Stromal cell of bone marrow (primary cell): Measurements from ENCODE around the gene SOX13.
"Not testable (repeated sequence)": the region's sequence is repeated elsewhere in the genome, so short reads cannot be mapped to it uniquely, and the experiment has no call there.

Source experiments
- DNase-seq: peaks from one replicate; pipeline ENCODE4 v3.0.0-alpha.2; 2012; ENCODE audit warnings: low read depth

The SOX13 gene

DNA sequence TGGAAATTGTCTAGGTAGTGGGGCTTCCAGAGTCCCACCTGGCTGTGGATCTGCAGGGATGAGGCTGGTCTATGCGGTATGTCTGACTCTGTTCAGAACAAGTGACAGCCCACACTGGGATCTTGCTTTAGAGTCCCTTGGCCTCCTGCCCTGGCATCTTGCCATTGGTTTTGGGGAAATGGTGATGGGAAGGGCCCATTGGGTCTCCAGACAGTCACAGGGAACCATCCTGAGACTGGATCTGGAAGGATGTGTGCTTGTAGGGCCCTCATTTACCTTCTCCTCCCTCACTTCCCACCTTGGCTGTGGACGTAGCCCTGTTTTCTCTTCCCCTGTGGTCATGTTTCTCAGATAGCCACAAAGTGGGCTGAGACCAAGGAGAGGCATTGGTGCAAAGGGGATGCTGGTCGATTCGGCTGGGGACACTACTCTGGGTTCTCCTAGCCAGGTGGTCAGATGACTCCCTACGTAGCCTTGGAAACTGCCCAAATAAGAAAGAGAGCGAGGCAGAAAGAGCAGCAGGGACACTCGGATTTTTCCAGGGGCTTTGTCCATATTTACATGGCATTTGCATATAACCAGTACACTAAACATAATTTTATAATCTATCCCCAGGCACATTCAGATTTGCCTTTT, 15.1 kb downstream of the SOX13 start:
- no peak for DNase-seq

DNA sequence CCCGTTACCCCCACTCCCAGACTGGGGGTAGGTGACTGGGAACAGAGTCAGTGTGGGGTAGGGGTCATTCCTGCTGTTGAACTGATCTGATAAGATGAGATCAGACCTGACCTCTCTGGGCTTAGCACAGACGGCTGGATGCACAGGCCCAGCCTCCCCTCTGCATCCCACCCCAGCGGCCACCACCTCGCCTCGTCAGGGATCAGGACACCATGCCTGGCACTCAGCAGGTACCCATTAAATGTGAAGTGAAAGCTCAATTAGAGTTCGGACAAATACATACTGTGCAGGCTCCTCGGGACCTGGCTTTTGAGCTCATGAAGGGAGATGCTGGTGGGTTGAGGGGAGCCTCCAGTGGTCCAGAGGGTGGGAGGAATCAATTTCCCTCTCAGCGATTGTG, 15.7 kb downstream of the SOX13 start:
- DNase-seq: no peak

DNA sequence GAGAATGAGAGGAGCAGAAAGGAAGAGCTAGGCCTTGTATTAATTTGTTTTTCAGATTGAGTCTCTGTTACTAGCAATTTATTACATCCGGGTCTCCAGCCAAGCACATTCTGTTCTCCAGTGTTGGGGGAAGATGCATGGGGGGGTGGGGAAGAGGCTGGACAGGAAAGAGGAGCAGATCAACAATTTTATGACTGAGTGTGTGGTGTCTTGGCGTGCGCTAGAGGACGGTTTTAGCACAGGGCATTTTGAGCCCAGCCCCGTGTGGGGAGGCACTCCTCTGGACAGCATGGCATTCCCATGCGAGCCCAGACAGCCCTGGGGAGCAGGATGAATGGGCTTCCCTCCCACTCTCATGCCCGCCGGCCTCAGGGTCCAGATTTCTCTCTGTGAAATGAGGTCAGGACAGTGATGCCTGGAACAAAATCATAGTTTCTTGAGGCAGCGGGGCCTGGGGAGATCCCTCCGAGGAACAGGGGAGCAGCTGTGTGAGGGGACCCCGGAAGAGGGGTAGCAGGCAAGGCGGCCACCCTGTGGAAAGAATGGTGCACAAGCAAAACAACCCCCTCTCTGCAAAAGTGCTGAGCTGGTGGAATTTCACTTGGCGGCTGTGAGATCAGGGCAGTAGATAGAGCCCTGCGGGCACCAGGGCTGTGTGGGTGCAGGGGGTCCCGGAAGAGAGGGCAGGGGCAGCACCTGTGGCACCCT, 16.3 kb downstream of the SOX13 start:
- no peak for DNase-seq

DNA sequence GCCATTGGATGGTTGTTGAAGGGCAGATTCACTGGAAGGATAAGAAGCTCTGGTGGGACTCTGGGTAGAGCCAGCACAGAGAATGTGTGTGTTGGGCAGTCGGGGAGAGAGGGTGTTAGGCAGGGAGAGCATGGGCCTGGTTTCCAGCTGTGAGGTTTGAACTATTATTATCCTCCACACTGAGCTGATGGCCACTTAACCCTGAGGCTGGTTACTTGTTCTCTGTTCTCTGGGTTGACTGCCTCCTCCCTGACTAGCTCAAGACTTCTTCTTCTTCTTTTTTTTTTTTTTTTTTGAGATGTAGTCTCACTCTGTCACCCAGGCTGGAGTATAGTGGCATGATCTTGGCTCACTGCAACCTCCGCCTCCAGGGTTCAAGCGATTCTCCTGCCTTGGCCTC, 17.2 kb downstream of the SOX13 start:
- DNase-seq: not testable (repeated sequence)

DNA sequence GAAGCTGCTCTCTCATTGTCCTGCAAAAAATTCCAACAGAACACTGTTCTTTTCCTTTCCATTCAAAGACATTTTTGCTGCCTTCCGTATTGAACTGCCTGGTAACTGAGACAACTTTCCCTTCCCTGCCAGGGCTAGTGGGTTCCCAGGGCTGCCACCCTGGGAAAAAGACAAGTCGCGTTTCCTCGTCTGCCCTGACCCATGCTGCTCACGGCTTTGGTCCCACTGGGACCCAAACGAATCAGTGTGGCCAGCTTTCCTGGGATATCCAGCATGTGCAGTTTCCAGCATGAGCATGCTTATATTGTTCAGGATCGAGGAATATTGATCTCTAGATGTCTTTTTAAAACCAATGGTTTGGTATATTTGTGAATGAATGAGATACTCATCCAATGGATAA, 18.2 kb downstream of the SOX13 start:
- DNase-seq: no peak

DNA sequence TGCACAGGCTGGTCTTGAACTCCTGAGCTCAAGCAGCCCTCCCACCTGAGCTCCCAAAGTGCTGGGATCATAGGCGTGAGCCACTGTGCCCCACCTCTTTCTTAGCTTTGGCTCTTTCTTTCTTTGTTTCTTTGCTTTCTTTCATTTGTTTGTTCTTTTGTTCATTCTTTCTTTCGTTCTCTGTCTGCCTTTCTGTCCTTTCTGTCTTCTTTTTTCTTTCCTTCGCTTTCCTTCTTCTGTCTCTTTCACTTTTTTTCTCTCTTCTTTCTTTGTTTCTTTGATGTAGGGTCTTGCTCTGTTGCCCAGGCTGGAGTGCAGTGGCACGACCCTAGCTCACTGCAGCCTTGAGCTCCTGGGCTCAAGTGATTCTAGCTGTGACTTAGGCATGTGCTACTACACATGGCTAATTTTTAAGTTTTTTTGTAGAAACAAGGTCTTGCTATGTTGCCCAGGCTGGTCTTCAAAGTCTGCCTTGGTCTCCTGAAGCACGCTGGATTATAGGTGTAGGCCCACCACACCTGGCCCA, 18.9 kb downstream of the SOX13 start:
- no peak for DNase-seq

DNA sequence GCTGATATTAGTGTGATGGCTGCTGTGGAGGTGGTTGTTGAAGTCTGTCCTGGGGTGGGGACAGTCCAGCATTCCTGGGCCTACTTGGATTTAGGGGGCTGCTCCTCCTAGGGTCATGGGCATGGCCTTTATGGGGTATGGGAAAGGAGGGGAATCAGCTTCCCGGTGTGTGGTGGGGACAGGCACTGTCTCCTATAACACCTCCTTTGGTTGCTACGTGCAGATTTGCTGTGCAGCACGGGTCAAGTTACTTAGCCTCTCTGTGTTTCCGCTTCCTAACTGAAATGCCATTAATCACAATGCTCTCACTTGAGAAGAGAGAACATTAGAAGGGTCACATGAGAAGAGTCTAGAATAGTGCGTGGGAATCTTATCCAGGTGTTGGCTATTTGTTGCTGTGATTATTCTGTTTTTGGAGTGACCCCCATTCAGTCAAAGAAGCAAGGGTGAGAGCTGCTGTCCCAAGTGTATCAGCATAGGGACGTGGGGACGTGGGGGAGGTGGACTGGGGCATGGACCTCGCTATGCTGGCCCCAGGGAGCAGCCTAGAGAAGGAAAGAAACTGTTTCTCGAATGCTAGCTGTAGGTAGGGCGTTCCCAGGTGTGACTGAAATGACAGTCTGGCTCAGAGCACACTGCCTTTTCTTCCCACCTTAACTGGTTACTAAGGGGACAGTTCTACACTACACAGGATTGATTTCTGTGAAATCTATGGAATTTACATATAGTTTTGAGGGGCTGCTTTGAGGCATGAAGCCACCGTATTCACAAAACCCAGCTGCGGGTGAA, 19.9 kb downstream of the SOX13 start:
- DNase-seq: no peak

DNA sequence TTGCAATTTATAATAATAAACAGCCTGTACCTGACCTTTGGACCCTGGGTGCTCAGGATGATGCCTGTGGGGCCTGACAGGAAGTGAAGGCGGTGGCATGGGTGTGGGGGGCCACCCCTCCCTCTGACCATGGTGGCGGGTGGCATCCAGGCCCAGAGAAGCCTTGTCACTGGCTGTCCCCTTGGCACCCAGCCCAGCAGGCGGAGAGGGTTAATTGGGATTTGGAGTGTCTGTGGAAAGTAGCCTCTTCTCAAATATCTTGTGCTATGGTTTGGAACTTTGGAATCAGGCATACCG, 20.5 kb downstream of the SOX13 start:
- no peak for DNase-seq

DNA sequence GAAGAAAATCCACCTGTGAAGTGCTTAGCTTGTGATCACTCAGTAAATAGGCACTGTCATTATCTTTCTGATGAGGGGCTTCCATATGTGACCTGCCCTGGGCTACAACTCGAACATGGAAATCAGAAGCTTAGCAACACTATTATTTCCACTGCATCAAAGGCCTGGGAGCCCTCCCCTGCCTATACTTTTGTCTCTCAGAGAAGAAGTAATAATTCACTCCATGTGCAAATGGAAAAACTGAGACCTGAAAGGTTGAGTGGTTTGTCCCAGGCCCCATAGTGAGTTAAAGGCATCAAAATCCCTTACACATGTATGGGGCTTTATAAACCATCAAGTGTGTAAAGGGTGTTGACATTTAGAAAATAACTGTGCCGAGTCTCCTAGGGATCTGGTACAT, 20.9 kb downstream of the SOX13 start:
- DNase-seq: no peak

DNA sequence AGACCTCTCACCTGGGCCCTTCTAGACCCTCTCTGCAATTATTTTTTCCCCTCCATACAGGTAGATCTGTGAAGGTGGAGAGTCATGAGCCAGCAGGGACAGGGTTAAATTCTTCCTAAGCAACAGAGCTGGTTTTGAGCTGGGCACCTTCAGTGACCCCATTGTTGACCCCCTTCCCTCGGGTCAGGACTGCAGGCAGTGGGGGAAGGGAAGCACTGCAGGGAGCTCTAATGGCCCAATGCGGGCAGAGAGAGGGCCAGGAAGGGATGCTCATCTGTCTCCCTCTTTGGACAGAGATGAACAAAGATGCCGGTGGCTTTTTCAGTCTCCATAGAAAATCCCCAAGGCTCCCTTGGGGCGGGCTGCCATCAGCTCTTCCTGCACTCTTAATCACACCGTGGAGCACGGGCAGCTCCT, 21.4 kb downstream of the SOX13 start:
- no peak for DNase-seq

DNA sequence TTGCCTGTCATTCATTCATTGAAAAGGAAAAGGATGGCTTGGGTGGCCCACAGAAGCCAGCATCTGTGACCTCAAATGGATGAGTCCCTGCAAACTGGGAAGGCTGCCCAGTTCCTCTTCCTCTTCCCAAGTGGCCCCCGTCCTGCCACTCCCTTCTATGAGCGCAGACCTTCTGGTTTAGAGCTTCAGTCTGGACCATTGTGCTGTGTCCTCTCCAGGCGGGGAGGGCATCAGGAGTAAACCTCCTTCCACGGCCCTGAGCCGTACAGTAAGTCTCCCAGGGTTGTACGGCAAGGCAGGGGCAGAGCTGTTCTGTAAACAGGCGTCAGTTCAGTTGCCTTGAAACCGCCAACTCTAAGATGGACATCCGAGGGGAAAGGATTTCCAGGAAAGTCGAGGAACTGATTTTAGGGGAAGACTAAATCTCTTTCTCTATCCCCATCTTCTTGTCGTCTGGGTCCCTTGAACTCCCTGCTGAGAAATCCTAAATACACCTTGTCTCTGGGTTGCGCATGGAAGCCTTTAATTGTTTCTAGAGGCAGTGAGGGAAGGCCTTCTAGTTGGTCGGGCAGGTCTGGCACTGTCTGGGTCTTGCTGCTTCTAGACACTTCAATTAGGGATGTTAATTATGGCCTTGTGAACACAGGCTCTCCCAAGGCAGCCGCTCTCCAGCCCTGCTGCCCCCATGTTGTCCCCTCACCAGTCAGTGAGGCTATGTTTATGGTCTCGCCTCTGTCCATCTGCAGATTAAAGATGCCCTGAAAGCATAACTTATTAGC, 22.1 kb downstream of the SOX13 start:
- DNase-seq: no peak

DNA sequence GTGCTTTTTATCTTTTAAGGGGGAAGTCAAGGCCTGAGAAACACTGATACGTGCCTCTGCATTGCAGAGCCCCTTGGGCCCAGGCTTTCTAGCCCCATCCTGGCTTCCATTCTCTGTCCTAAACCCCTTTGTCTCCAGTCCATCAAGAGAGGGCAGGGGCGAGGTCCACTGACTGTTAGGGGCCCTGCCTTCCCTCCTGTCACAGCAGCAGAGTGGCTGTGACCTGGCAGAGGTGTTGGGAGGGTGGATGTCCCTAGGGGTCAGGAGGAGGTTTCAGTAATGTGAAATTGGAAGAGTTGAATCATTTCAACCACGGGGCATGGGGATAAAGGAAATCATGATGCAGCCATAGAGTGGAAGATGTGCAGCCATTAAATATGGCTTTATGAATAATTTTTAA, 24.0 kb downstream of the SOX13 start:
- no peak for DNase-seq

DNA sequence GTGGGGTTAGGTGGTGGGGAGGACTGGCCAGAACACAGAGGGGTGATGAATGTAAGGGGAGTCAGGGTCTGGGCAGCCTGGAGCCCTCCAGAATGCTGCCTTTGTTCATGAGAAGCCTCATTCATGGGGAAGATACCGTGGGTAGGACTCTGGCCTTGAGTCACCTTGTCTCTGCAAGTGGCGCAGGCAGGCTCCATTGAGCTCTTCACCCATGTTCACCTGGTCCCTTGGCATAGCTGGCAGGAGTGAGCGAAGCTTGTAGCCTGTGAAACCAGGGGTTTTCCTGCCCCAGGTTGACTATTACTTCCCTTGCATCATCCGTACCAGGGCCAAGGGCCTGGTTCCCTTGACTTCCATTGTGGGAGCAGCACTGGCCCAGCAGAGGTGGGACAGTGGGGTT, 25.8 kb downstream of the SOX13 start:
- no peak for DNase-seq

DNA sequence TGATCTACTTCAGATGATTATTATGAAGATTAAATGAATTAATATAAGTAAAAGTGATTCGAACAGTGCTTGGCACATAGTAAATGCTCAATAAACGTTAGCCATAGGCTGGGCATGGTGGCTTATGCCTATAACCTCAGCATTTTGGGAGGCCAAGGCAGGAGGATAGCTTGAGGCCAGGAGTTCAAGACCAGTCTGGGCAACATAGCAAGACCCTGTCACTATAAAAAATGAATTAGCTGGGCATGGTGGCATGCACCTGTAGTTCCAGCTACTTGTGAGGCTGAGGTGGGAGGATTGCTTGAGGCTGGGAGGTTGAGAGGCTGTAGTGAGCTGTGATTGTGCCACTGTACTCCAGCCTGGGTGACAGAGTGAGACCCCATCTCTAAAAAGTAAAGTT, 26.8 kb downstream of the SOX13 start:
- DNase-seq: not testable (repeated sequence)

DNA sequence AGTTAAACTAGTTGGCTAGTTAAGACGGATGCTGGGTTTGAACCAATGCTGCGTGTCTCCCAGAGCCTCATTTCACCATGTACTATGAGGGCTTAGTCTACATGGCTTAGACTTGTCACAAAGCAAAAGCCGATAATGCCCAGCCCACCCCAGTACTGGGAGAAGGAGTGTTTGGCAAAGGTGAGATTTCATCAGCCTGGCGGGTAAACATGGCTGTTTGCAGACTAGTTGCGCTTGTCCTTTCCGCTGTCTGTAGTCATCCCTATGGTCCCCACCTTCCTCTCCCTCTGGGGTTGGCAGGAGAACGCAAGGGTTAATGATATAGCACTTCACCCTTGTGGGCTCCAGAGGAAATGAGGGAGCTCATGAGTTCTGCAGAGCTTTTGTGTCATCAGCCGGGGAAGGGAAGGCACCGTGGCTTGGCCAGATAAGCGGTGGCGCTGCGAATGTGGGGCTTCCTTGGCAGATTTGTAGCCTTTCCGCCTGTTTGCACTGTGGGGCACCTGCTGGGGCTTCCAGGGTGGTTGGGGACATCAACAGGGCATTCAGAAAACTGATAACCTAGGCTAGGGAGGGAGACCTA, 29.2 kb downstream of the SOX13 start:
- DNase-seq: no peak

DNA sequence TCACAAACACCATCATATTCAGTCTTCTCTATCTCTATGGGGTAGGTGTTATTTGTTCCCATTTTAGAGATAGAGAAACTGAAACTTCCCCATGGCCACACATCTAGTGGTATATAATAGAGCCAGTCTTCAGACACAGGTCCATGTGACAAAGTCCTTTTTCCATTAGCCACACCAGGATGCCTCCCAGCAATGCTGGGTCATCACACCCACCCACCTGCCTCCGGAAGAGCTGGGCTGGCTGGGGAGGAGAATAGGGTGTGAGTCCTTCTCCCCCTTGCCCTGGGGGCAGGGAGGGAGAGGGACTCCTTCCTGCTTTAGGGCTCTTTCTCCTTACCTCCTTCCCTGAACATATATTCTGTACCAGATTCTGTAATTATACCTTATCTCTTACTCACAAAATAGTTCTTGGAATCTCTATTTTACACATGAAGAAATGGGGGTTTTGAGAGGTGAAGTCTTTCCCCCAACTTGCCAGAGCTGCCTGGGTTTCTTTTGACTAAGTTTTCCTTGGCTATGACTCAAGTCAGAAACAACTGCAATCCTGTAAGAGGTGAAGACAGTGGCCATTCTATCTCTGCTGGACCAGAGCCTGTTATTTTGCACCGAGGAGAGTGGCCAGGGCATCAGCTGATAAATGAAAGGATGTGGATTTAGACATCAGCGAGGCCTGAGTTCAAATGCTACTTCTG, 30.0 kb downstream of the SOX13 start:
- no peak for DNase-seq

DNA sequence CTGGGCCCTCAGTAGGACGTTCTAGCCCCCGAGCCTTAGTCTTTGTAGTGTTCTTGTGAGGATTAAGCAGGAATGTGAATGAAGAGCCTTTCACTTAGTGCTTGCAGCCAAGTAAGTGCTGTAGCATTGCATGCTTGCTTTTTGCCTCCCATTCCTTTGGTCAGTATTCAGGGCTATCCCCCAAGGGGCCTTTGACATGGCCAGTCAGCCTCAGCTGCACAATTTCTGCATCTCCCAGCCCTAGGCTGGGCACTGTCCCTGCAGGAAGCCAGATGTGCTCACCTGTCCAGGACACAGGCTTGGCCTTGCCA, 30.5 kb downstream of the SOX13 start:
- no peak for DNase-seq

DNA sequence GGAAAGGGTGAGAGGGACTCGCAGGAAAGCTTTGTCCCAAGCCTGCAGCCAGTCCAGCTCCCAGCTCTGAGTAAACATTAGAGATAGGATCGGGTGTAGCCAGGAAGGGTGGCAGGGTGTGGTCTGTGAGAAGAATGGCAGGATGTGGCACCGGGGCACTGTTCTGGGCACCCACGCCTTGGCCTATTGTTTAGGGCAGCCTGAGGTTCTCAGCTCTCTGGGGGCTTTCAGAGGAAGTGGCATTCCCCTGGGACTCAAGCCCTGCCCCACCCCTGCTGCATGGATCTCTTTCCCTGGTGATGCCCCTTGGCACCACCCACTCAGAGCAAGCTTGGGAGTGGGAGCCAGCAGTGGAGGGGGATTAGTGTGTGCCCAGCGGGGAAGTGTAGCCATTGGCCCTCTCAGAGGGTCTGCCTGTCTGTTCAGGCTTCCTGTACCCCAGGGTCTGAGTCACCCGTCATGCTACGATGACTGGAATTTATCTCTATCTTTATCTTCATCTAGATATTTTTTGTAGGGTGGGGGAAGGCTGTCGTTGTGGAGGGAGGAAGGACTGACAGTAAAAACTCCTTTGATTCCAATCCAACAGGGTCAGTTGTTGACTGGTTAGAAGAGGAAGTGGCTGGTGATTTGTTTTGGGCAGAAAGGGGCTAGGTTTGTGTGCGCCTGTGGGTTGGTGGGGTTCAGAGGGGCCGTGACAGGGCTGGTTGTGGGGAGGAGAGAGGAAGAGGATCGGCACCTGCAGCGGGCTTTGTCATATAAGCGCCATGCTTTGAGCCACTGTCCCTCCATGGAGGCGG, 31.6 kb downstream of the SOX13 start:
- DNase-seq: no peak

DNA sequence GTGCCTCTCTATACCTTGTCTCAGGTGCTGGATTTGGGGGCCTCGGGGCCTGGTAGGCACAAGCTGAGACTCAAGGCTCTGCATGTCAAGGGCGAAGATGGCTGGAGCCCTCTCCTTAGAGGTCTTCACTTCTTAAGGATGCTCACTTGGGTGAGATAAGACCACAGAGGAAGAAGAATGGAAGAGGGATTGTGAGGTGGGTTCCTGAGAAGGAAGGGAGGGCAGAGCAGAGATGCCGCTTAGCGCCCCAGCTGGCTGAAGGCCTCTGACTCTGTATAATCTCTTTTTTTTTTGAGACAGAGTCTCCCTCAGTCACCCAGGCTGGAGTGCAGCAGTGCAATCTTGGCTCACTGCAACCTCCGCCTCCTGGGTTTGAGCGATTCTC, 32.2 kb downstream of the SOX13 start:
- DNase-seq: no peak

DNA sequence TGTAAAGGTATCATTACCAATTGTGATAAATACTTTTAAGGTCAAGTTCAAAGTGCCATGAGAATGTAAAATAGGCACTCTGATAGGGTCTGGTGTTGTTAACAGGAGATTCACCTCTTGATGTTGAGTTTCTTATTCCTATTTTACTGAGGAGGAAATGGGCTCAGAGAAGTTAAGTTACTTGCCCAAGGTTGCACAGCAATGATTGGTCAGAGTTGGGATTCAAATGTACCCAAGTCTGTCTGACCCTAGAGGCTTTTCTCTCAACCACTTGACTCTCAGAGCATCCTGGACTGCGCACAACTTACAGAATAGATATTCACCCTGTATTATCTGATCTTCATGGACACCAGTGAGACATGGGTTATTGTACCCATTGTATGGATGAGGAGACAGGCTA, 33.9 kb downstream of the SOX13 start:
- no peak for DNase-seq

DNA sequence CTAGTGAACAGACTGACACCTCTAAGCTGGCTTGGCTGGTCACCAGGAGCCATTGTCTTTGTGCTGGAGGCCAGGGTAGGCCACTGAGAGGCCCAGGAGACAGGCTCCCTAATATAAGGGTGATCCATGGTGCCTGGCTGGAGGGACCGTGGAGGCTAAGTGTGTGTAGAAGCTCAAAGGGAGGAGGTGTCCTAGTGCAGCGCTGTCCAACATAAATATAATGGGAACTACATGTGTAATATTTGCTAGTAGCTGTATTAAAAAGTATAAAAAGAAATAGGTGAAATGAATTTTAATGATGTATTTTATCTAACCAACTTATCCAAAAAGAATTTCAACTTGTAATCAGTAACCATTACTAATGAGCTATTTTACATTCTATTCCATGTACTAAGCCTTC, 35.0 kb downstream of the SOX13 start:
- DNase-seq: no peak
